Smooth muscle cell (in vitro differentiated cells): ENCODE results near the gene CMBL. TPM values are rescaled to one million over a fixed set of nuclear protein-coding genes. Genes with fewer than 3 reads are reported as not detected.

Source experiments
- DNase-seq: peaks from one replicate; lab custom pipeline; 2025; ENCODE audit not compliant: unreplicated experiment; lab: John Stamatoyannopoulos, UW
- H2AFZ ChIP-seq: fragments of 200-600 bp; sonication (generic); 2 replicates; pipeline ENCODE4 v1.6.0; 2016; ENCODE audit warnings: antibody characterized with exemption, low read depth, mild to moderate bottlenecking
- H3F3A ChIP-seq: fragments of 200-600 bp; sonication (generic); 2 replicates; pipeline ENCODE4 v1.6.0; 2017; ENCODE audit warnings: antibody characterized with exemption, low read depth
- H3K27ac ChIP-seq: fragments of 200-600 bp; sonication (generic); 2 replicates; pipeline ENCODE4 v1.5.1; 2016; ENCODE audit warnings: low read depth, mild to moderate bottlenecking
- H3K27me3 ChIP-seq: fragments of 200-600 bp; sonication (generic); 2 replicates; pipeline ENCODE4 v1.6.1; 2016; ENCODE audit warnings: low read depth, mild to moderate bottlenecking
- H3K36me3 ChIP-seq: fragments of 200-600 bp; sonication (generic); 2 replicates; pipeline ENCODE4 v1.5.1; 2016; ENCODE audit warnings: low read depth
- H3K4me1 ChIP-seq: fragments of 200-600 bp; sonication (generic); 2 replicates; pipeline ENCODE4 v1.5.1; 2016; ENCODE audit warnings: low read depth
- H3K4me2 ChIP-seq: fragments of 200-600 bp; sonication (generic); 2 replicates; pipeline ENCODE4 v1.6.0; 2016; ENCODE audit warnings: mild to moderate bottlenecking
- H3K4me3 ChIP-seq: fragments of 200-600 bp; sonication (generic); 2 replicates; pipeline ENCODE4 v1.5.1; 2016; ENCODE audit warnings: mild to moderate bottlenecking
- H3K79me2 ChIP-seq: fragments of 200-600 bp; sonication (generic); 2 replicates; pipeline ENCODE4 v1.6.0; 2016; ENCODE audit warnings: low read depth, mild to moderate bottlenecking
- H3K9ac ChIP-seq: fragments of 200-600 bp; sonication (generic); 2 replicates; pipeline ENCODE4 v1.6.0; 2016; ENCODE audit warnings: low read depth
- H3K9me3 ChIP-seq: fragments of 200-600 bp; sonication (generic); replicated peaks from 2 replicates; pipeline ENCODE4 v1.5.1; 2016; ENCODE audit warnings: low read depth
- H4K20me1 ChIP-seq: fragments of 200-600 bp; sonication (generic); 2 replicates; pipeline ENCODE4 v1.6.0; 2016; ENCODE audit warnings: low read depth
- CTCF ChIP-seq: fragments of 200-600 bp; sonication (generic); IDR thresholded peaks from 2 replicates; pipeline ENCODE4 v1.5.1; 2017; ENCODE audit warnings: borderline replicate concordance, mild to moderate bottlenecking, antibody characterized with exemption; ENCODE audit not compliant: insufficient read depth, poor library complexity, severe bottlenecking
- WGBS: methylation state at CpG from one replicate; pipeline ENCODE4 v1.1.7; 2016; ENCODE audit warnings: low lambda C conversion rate; 5-methylcytosine and 5-hydroxymethylcytosine counted together
- polyA plus RNA-seq: library from polyadenylated mRNA; unstranded; fragments of >200 nt; fragmentation: Nextera tagmentation; extraction: Ambion mirVana; gene quantifications from 2 replicates; pipeline ENCODE4 v1.2.1, GENCODE V29; 2016
- total RNA-seq: library from RNA; depleted of rRNA; stranded (reverse); fragments of >200 nt; gene quantifications from 2 replicates; pipeline ENCODE4 v1.2.3, GENCODE V29; 2014

CMBL gene
- total and polyA plus RNA-seq, 2 experiments from 2014 or later = 6.3 to 12.0 TPM

- no peak overlapping the region for H2AFZ ChIP-seq
- no peak overlapping the region for H3K27ac ChIP-seq
- no peaks in the 10 kb centered on the region for H3F3A ChIP-seq
- no peaks in the 10 kb centered on the region for H3K36me3 ChIP-seq
- H3K79me2 ChIP-seq = no peaks in the 10 kb centered on the region
- 89% methylated on average over 8 of the region's 14 CpGs for WGBS
- no peaks in the 10 kb centered on the region for H3K4me1 ChIP-seq
- H3K4me2 ChIP-seq = no peak overlapping the region
- H3K9ac ChIP-seq = no peak overlapping the region
- DNase-seq = no peak
- no peak overlapping the region for H3K4me3 ChIP-seq
- no peaks in the 10 kb centered on the region for H3K27me3 ChIP-seq
- no peaks in the 10 kb centered on the region for H4K20me1 ChIP-seq
- TF ChIP-seq CTCF = no peak
- H3K9me3 ChIP-seq = no peaks in the 10 kb centered on the region
Measured at GRCh38 chr5:10297646-10298204, 10.0 kb downstream of the CMBL start.

GRCh38 chr5:10295619-10296326 lies 11.9 kb downstream of the CMBL start:
- WGBS = 88% methylated on average over 8 of the region's 8 CpGs
- no peak overlapping the region for H3K4me3 ChIP-seq
- no peaks in the 10 kb centered on the region for H3K27me3 ChIP-seq
- no peaks in the 10 kb centered on the region for H3K79me2 ChIP-seq
- H3K9ac ChIP-seq = no peak overlapping the region
- H3K27ac ChIP-seq = no peak overlapping the region
- H3K9me3 ChIP-seq = no peaks in the 10 kb centered on the region
- no peak overlapping the region for H2AFZ ChIP-seq
- no peak for TF ChIP-seq CTCF
- DNase-seq = no peak
- no peaks in the 10 kb centered on the region for H3F3A ChIP-seq
- H3K4me1 ChIP-seq = no peaks in the 10 kb centered on the region
- H4K20me1 ChIP-seq = no peaks in the 10 kb centered on the region
- no peaks in the 10 kb centered on the region for H3K36me3 ChIP-seq
- H3K4me2 ChIP-seq = no peak overlapping the region

GRCh38 chr5:10293907-10294662 lies 13.6 kb downstream of the CMBL start:
- H3K4me3 ChIP-seq = no peak overlapping the region
- no peaks in the 10 kb centered on the region for H3K79me2 ChIP-seq
- H3K4me1 ChIP-seq = no peaks in the 10 kb centered on the region
- no peaks in the 10 kb centered on the region for H3F3A ChIP-seq
- H3K27me3 ChIP-seq = no peaks in the 10 kb centered on the region
- H2AFZ ChIP-seq = no peak overlapping the region
- no peaks in the 10 kb centered on the region for H3K36me3 ChIP-seq
- TF ChIP-seq CTCF = no peak
- H3K27ac ChIP-seq = no peak overlapping the region
- no peaks in the 10 kb centered on the region for H4K20me1 ChIP-seq
- no peak overlapping the region for H3K9ac ChIP-seq
- DNase-seq = no peak
- 87% methylated on average over 3 of the region's 3 CpGs for WGBS
- no peaks in the 10 kb centered on the region for H3K9me3 ChIP-seq
- no peak overlapping the region for H3K4me2 ChIP-seq
